KMS-11 (cell line): ENCODE data around the gene DNAL1.

Experiments used
- H2AFZ ChIP-seq: fragments of 200-600 bp; sonication (generic); 2 replicates; pipeline ENCODE4 v1.6.1; 2016; ENCODE audit warnings: antibody characterized with exemption, mixed run types, low read depth
- H3K27ac ChIP-seq: fragments of 200-600 bp; sonication (generic); 2 replicates; pipeline ENCODE4 v1.6.1; 2016; ENCODE audit warnings: mild to moderate bottlenecking, mixed run types
- H3K27me3 ChIP-seq: fragments of 200-600 bp; sonication (generic); 2 replicates; pipeline ENCODE4 v1.6.1; 2017; ENCODE audit warnings: mild to moderate bottlenecking, low read depth, mixed run types, moderate library complexity; ENCODE audit not compliant: insufficient read depth
- H3K36me3 ChIP-seq: fragments of 200-600 bp; sonication (generic); 2 replicates; pipeline ENCODE4 v1.6.1; 2017; ENCODE audit warnings: mild to moderate bottlenecking, mixed run types; ENCODE audit not compliant: insufficient read depth
- H3K4me1 ChIP-seq: fragments of 200-600 bp; sonication (generic); 2 replicates; pipeline ENCODE4 v1.6.1; 2016; ENCODE audit warnings: mild to moderate bottlenecking, low read depth, mixed run types; ENCODE audit not compliant: poor library complexity, severe bottlenecking
- H3K4me2 ChIP-seq: fragments of 200-600 bp; sonication (generic); 2 replicates; pipeline ENCODE4 v1.7.0; 2016; ENCODE audit warnings: mild to moderate bottlenecking, mixed run types
- H3K4me3 ChIP-seq: fragments of 200-600 bp; sonication (generic); IDR thresholded peaks from 2 replicates; pipeline ENCODE4 v1.6.1; 2017; ENCODE audit warnings: low read depth, low read length, mixed read lengths; ENCODE audit not compliant: insufficient read depth
- H3K79me2 ChIP-seq: fragments of 200-600 bp; sonication (generic); 2 replicates; pipeline ENCODE4 v1.6.1; 2016; ENCODE audit warnings: low read depth, mixed run types; ENCODE audit not compliant: insufficient read depth
- H3K9ac ChIP-seq: fragments of 200-600 bp; sonication (generic); 2 replicates; pipeline ENCODE4 v1.6.1; 2016; ENCODE audit warnings: mild to moderate bottlenecking, mixed run types
- H4K20me1 ChIP-seq: fragments of 200-600 bp; sonication (generic); 2 replicates; pipeline ENCODE4 v1.6.1; 2016; ENCODE audit warnings: mild to moderate bottlenecking, mixed run types; ENCODE audit not compliant: insufficient read depth
- TF ChIP-seq, protein P1 (sequence below): fragments of 200-600 bp; sonication (generic); conservative IDR thresholded peaks from 2 replicates; pipeline ENCODE4 v1.6.1; 2017; ENCODE audit warnings: low read depth, mild to moderate bottlenecking, antibody characterized with exemption, low read length, moderate library complexity, mixed read lengths

The DNAL1 gene

GRCh38 chr14:73717266-73717665 lies 72.5 kb downstream of the DNAL1 start:
- H2AFZ ChIP-seq, result no peak overlapping the region
- H3K4me2 ChIP-seq, result no peak overlapping the region
- H3K27ac ChIP-seq, result no peak overlapping the region
- H3K9ac ChIP-seq, result no peak overlapping the region
- peaks cover 10% of the 10 kb centered on the region for H3K79me2 ChIP-seq
- TF ChIP-seq, protein P1, sequence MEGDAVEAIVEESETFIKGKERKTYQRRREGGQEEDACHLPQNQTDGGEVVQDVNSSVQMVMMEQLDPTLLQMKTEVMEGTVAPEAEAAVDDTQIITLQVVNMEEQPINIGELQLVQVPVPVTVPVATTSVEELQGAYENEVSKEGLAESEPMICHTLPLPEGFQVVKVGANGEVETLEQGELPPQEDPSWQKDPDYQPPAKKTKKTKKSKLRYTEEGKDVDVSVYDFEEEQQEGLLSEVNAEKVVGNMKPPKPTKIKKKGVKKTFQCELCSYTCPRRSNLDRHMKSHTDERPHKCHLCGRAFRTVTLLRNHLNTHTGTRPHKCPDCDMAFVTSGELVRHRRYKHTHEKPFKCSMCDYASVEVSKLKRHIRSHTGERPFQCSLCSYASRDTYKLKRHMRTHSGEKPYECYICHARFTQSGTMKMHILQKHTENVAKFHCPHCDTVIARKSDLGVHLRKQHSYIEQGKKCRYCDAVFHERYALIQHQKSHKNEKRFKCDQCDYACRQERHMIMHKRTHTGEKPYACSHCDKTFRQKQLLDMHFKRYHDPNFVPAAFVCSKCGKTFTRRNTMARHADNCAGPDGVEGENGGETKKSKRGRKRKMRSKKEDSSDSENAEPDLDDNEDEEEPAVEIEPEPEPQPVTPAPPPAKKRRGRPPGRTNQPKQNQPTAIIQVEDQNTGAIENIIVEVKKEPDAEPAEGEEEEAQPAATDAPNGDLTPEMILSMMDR, result no peak
- peaks cover 11% of the 10 kb centered on the region for H3K4me1 ChIP-seq
- H4K20me1 ChIP-seq, result no peaks in the 10 kb centered on the region
- no peaks in the 10 kb centered on the region for H3K27me3 ChIP-seq
- H3K4me3 ChIP-seq, result no peak overlapping the region
- H3K36me3 ChIP-seq, result no peaks in the 10 kb centered on the region

GRCh38 chr14:73717711-73718417 lies 73.1 kb downstream of the DNAL1 start:
- Histone ChIP-seq H2AFZ (no peak overlapping the region), H3K27me3 (no peaks in the 10 kb centered on the region), H4K20me1 (no peaks in the 10 kb centered on the region), H3K27ac (no peak overlapping the region), H3K79me2 (peaks cover 4% of the 10 kb centered on the region), H3K4me3 (no peak overlapping the region), H3K9ac (no peak overlapping the region), H3K4me1 (peaks cover 6% of the 10 kb centered on the region), H3K36me3 (no peaks in the 10 kb centered on the region), H3K4me2 (no peak overlapping the region)
- TF ChIP-seq, protein P1, result no peak

DNA sequence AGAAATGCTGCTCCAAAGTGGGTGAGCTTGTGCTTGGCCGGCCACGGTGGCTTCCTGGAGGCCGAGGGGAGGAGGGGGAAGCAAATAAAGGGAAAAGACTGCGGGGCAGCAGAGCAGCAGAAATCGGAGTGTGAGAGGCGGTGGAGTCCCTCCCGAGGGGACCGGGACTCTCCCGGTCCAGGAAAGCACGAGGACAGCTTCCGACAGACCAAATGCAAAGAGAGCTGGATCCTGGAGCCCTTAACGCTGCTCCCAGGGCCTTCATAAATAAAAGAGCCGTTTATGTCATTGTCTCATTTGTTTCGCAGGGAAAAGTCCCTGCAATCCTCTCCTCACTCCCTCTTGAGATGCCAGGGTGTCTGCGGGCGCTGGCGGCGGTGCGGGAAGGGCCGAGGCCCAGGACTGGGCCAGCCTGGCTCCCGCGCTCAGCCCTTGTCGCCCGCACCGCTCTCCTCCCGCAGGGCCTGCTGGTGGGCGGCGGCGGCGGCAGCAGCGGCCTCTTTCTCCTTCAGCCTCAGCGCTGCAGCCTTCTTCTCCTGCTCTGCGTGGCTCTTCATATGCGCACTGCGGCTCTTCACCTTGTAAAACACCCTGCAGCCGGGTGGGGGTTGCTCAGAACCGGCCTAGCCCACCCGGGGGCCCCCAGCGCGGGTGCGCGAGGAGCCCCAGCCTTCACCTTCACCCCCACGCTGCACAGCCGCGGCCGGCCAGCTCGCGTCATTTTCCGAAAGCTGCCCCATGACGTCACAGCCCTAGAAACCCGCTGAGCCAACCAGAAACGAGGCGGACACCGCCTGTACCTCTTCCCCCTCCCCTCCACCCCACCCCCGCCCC lies 73.8 kb downstream of the DNAL1 start:
- Histone ChIP-seq H3K4me2 (no peak overlapping the region), H2AFZ (no peak overlapping the region), H3K27ac (no peak overlapping the region), H3K4me1 (peaks cover 6% of the 10 kb centered on the region), H3K36me3 (no peaks in the 10 kb centered on the region), H3K9ac (no peak overlapping the region), H3K27me3 (no peaks in the 10 kb centered on the region), H3K4me3 (no peak overlapping the region), H4K20me1 (no peaks in the 10 kb centered on the region), H3K79me2 (no peaks in the 10 kb centered on the region; the same call in 1 of the 2 replicates)
- TF ChIP-seq, protein P1, result no peak

- Histone ChIP-seq H3K79me2 (no peaks in the 10 kb centered on the region), H3K9ac (no peak overlapping the region), H3K4me1 (peaks cover 6% of the 10 kb centered on the region), H3K27ac (no peak overlapping the region), H3K4me3 (no peak overlapping the region), H3K4me2 (no peak overlapping the region), H2AFZ (no peak overlapping the region), H3K36me3 (no peaks in the 10 kb centered on the region), H3K27me3 (no peaks in the 10 kb centered on the region), H4K20me1 (no peaks in the 10 kb centered on the region)
- TF ChIP-seq, protein P1, result no peak
Measured at GRCh38 chr14:73719361-73719760, 74.6 kb downstream of the DNAL1 start.
